ENCODE data around the gene CYTH4.

Gene CYTH4

GRCh38 chr22:37330200-37331033 is 48.1 kb downstream of the CYTH4 start:
- no peak for DNase-seq

- DNase-seq: no peak
These were observed 48.7 kb downstream of the CYTH4 start for GRCh38 chr22:37331034-37331428.

GRCh38 chr22:37331856-37332536 is 49.7 kb downstream of the CYTH4 start:
- no peak for DNase-seq

GRCh38 chr22:37333724-37334460 is 51.6 kb downstream of the CYTH4 start:
- DNase-seq: no peak

GRCh38 chr22:37334461-37334858 is 52.2 kb downstream of the CYTH4 start:
- DNase-seq: no peak

- no peak for DNase-seq
These were observed 52.8 kb downstream of the CYTH4 start for GRCh38 chr22:37334859-37335805.

GRCh38 chr22:37335806-37336199 is 53.5 kb downstream of the CYTH4 start:
- no peak for DNase-seq

GRCh38 chr22:37336579-37336978 is 54.3 kb downstream of the CYTH4 start:
- no peak for DNase-seq

- no peak for DNase-seq
These were observed 55.1 kb downstream of the CYTH4 start for GRCh38 chr22:37337204-37337943.

GRCh38 chr22:37338539-37339246 is 56.4 kb downstream of the CYTH4 start:
- DNase-seq: no peak

GRCh38 chr22:37340331-37341262 is 58.3 kb downstream of the CYTH4 start:
- DNase-seq: no peak

GRCh38 chr22:37342065-37342464 is 59.8 kb downstream of the CYTH4 start:
- no peak for DNase-seq

- no peak for DNase-seq
These were observed 61.0 kb downstream of the CYTH4 start for GRCh38 chr22:37343348-37343747.

GRCh38 chr22:37343863-37344734 is 61.8 kb downstream of the CYTH4 start:
- DNase-seq: no peak

- DNase-seq: no peak
These were observed 62.6 kb downstream of the CYTH4 start for GRCh38 chr22:37344735-37345449.

GRCh38 chr22:37345863-37346504 is 63.7 kb downstream of the CYTH4 start:
- DNase-seq: no peak

GRCh38 chr22:37346505-37346895 is 64.2 kb downstream of the CYTH4 start:
- DNase-seq: no peak
